DND-41 (cell line): ENCODE measurements around the gene CYBA.

Experiments
- ATAC-seq: fragments of 200-7000 bp; cut with Tn5 transposase; 3 replicates; pipeline ENCODE4 v1.9.1; 2021; ENCODE audit warnings: low read depth; ENCODE audit not compliant: insufficient read depth
- DNase-seq: peaks from one replicate; pipeline ENCODE4 v3.0.0-alpha.2; 2020
- H2AFZ ChIP-seq: 2 replicates; pipeline ENCODE4 v1.6.0; 2012; ENCODE audit warnings: low read depth, low read length
- H3K27ac ChIP-seq: 2 replicates; pipeline ENCODE4 v1.5.1; 2012; ENCODE audit warnings: low read length, inconsistent platforms
- H3K27me3 ChIP-seq: fragments of 200-600 bp; sonication (generic); 2 replicates; pipeline ENCODE4 v1.6.0; 2012; ENCODE audit warnings: low read length, mild to moderate bottlenecking, inconsistent platforms; ENCODE audit not compliant: insufficient read depth, poor library complexity
- H3K36me3 ChIP-seq: 2 replicates; pipeline ENCODE4 v1.5.1; 2012; ENCODE audit warnings: low read length, inconsistent platforms; ENCODE audit not compliant: insufficient read depth
- H3K4me1 ChIP-seq: 2 replicates; pipeline ENCODE4 v1.5.1; 2012; ENCODE audit warnings: mild to moderate bottlenecking, low read length; ENCODE audit not compliant: insufficient read depth
- H3K4me2 ChIP-seq: 2 replicates; pipeline ENCODE4 v1.6.0; 2012; ENCODE audit warnings: mild to moderate bottlenecking, moderate library complexity, low read length, inconsistent platforms; ENCODE audit not compliant: insufficient read depth
- H3K4me3 ChIP-seq, 2 experiments: fragments of 200-600 bp in 1 of 2; shearing (Covaris generic) in 1 of 2; 2 replicates each; pipeline ENCODE4 v1.5.1; 2012 to 2016; ENCODE audit warnings: inconsistent platforms in 2 of 2, low read length in 2 of 2, mild to moderate bottlenecking in 2 of 2, low read depth in 1 of 2, moderate library complexity in 1 of 2
- H3K79me2 ChIP-seq: 2 replicates; pipeline ENCODE4 v1.6.0; 2012; ENCODE audit warnings: low read length, inconsistent platforms; ENCODE audit not compliant: insufficient read depth
- H3K9ac ChIP-seq: 2 replicates; pipeline ENCODE4 v1.6.0; 2012; ENCODE audit warnings: low read depth, mild to moderate bottlenecking, inconsistent platforms, low read length, moderate library complexity
- H3K9me3 ChIP-seq: 2 replicates; pipeline ENCODE4 v1.5.1; 2012; ENCODE audit warnings: low read length, moderate library complexity, mild to moderate bottlenecking, inconsistent platforms; ENCODE audit not compliant: insufficient read depth, severe bottlenecking
- H4K20me1 ChIP-seq: 2 replicates; pipeline ENCODE4 v1.6.0; 2012; ENCODE audit warnings: low read length; ENCODE audit not compliant: insufficient read depth
- CTCF ChIP-seq: IDR thresholded peaks from 2 replicates; pipeline ENCODE4 v1.5.1; 2012; ENCODE audit warnings: borderline replicate concordance, low read length, moderate library complexity, mild to moderate bottlenecking; ENCODE audit not compliant: poor library complexity, severe bottlenecking; ENCODE audit errors: extremely low read depth
- EZH2 ChIP-seq: IDR thresholded peaks from 3 replicates; pipeline ENCODE4 v1.6.1; 2012; ENCODE audit warnings: borderline replicate concordance, low read depth, mild to moderate bottlenecking, moderate library complexity, low read length, inconsistent platforms; ENCODE audit not compliant: severe bottlenecking

Gene CYBA

GRCh38 chr16:88645941-88646340, 4.9 kb downstream of the CYBA start:
- Histone ChIP-seq H3K9ac (no peak overlapping the region), H3K4me2 (no peak overlapping the region), H4K20me1 (peaks cover 38% of the 10 kb centered on the region), H3K27me3 (no peaks in the 10 kb centered on the region), H3K36me3 (peaks cover 14% of the 10 kb centered on the region), H2AFZ (no peak overlapping the region), H3K4me3 (no peak overlapping the region), H3K4me1 (peaks cover 16% of the 10 kb centered on the region), H3K79me2 (peaks cover 20% of the 10 kb centered on the region), H3K27ac (no peak overlapping the region), H3K9me3 (no peaks in the 10 kb centered on the region)
- DNase-seq (no peak), ATAC-seq (no peak)
- TF ChIP-seq EZH2: no peak
- TF ChIP-seq CTCF: no peak

GRCh38 chr16:88645455-88645854, 5.4 kb downstream of the CYBA start:
- Histone ChIP-seq H3K27me3 (no peaks in the 10 kb centered on the region), H3K4me3 (no peak overlapping the region), H3K36me3 (peaks cover 14% of the 10 kb centered on the region), H3K9ac (no peak overlapping the region), H3K79me2 (peaks cover 17% of the 10 kb centered on the region), H3K4me1 (peaks cover 12% of the 10 kb centered on the region), H3K27ac (no peak overlapping the region), H3K4me2 (no peak overlapping the region), H2AFZ (no peak overlapping the region), H3K9me3 (no peaks in the 10 kb centered on the region), H4K20me1 (peaks cover 39% of the 10 kb centered on the region)
- DNase-seq (no peak), ATAC-seq (no peak)
- no peak for TF ChIP-seq CTCF
- no peak for TF ChIP-seq EZH2

DNA sequence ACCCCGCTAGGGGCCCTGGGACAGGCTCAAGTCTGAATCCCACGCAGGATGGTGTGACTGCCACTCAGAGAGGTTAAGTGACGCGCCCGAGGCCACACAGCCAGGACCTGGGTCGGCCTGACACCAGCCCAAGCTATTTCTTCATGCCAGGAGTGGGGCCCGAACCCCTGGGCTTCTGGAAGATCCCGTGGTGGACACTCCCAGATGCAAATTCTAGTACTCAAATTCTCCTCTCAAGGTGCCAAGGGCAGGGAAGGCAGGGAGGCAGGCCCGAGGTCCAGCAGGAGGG, 7.3 kb downstream of the CYBA start:
- TF ChIP-seq EZH2: no peak
- no peak for TF ChIP-seq CTCF
- no peak overlapping the region for H2AFZ ChIP-seq
- H3K79me2 ChIP-seq: 0 out of 2 replicates have a peak, but pooled peaks cover 2% of the 10 kb centered on the region
- no peak overlapping the region for H3K27ac ChIP-seq
- H3K36me3 ChIP-seq: 0 out of 2 replicates have a peak, but pooled peaks cover 9% of the 10 kb centered on the region
- no peak overlapping the region for H3K4me3 ChIP-seq
- no peak overlapping the region for H3K4me2 ChIP-seq
- H3K4me1 ChIP-seq: no peaks in the 10 kb centered on the region
- no peak for DNase-seq
- ATAC-seq: no peak
- H3K9me3 ChIP-seq: no peaks in the 10 kb centered on the region
- H4K20me1 ChIP-seq: peaks cover 29% of the 10 kb centered on the region
- H3K9ac ChIP-seq: no peak overlapping the region
- no peaks in the 10 kb centered on the region for H3K27me3 ChIP-seq
